Calu3 (cell line): Measurements from ENCODE around the gene RIF1. TPM values are rescaled to one million over a fixed set of nuclear protein-coding genes. Genes with fewer than 3 reads are reported as not detected.

Source experiments
- BruUV-seq: library from RNA; stranded (reverse); fragments of 400-500 nt; replicated peaks from 2 replicates; lab custom pipeline; 2021; lab: Mats Ljungman, UMichigan
- CTCF ChIA-PET: fragments of 300-600 bp; sonication (Branson Sonifier 250); formaldehyde crosslinking; loops from one replicate; lab custom pipeline; 2022; ENCODE audit warnings: antibody characterized with exemption; lab: Charles Lee
- DNase-seq: peaks from one replicate; pipeline ENCODE4 v3.0.0; 2022
- H3K27ac Mint-ChIP-seq: one replicate; pipeline ENCODE4 v1.8.0; 2022; ENCODE audit warnings: mixed read lengths; ENCODE audit not compliant: unreplicated experiment
- H3K27me3 Mint-ChIP-seq: one replicate; pipeline ENCODE4 v1.8.0; 2022; ENCODE audit warnings: mixed read lengths; ENCODE audit not compliant: unreplicated experiment
- H3K36me3 Mint-ChIP-seq: one replicate; pipeline ENCODE4 v1.8.0; 2022; ENCODE audit warnings: mild to moderate bottlenecking, moderate library complexity, mixed read lengths; ENCODE audit not compliant: insufficient read depth, unreplicated experiment
- H3K4me1 Mint-ChIP-seq: one replicate; pipeline ENCODE4 v1.8.0; 2022; ENCODE audit warnings: mild to moderate bottlenecking, low read depth, mixed read lengths; ENCODE audit not compliant: unreplicated experiment
- H3K4me3 Mint-ChIP-seq: one replicate; pipeline ENCODE4 v1.8.0; 2022; ENCODE audit warnings: mild to moderate bottlenecking, low read depth, moderate library complexity, mixed read lengths; ENCODE audit not compliant: unreplicated experiment
- H3K9me3 Mint-ChIP-seq: one replicate; pipeline ENCODE4 v1.8.0; 2022; ENCODE audit warnings: low read depth, mixed read lengths; ENCODE audit not compliant: unreplicated experiment
- CTCF ChIP-seq: fragments of 200-600 bp; IDR thresholded peaks from one replicate; pipeline ENCODE4 v1.8.0; 2022; ENCODE audit warnings: antibody characterized with exemption; ENCODE audit not compliant: unreplicated experiment
- intact Hi-C: fragments of 100-400 bp; cut with micrococcal nuclease; formaldehyde crosslinking; loops from one replicate; pipeline ENCODE4 v1.10.0; 2022; ENCODE audit not compliant: unreplicated experiment
- total RNA-seq: library from RNA; stranded (reverse); gene quantifications from 2 replicates; pipeline ENCODE4 v1.2.3, GENCODE V29; 2022

The RIF1 gene
- total RNA-seq, 1 experiment from 2014 or later = 78.1 TPM

DNA sequence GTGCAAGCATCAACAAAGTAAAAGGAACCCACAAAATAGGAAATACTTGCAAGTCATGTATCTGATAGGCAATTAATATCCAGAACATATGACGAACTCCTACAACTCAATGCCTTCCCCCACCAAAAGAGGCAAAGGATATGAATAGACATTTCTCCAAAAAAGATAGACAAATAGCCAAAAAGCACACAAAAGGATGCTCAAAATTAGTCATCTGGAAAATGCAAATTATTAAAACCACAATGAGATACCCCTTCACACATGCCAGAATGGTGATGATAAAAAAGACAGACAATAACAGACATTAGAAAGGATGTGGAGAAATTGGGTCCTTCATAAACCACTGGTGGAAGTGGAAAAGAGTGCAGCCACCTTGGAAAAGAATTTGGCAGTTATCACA lies 76.4 kb downstream of the RIF1 start:
- CTCF ChIA-PET = no interaction called here
- no peaks in the 10 kb centered on the region for H3K9me3 Mint-ChIP-seq
- no peak for DNase-seq
- BruUV-seq = no TSS peak
- no peaks in the 10 kb centered on the region for H3K27me3 Mint-ChIP-seq
- peaks cover 19% of the 10 kb centered on the region for H3K36me3 Mint-ChIP-seq
- H3K4me3 Mint-ChIP-seq = no peak overlapping the region
- H3K4me1 Mint-ChIP-seq = no peaks in the 10 kb centered on the region
- no peak overlapping the region for H3K27ac Mint-ChIP-seq
- intact Hi-C loops = no loop called here
- no peak for TF ChIP-seq CTCF

- TF ChIP-seq CTCF = no peak
- CTCF ChIA-PET = no interaction called here
- Mint-ChIP-seq H3K27ac (no peak overlapping the region), H3K4me1 (no peaks in the 10 kb centered on the region), H3K9me3 (no peaks in the 10 kb centered on the region), H3K27me3 (no peaks in the 10 kb centered on the region), H3K36me3 (peaks cover 10% of the 10 kb centered on the region), H3K4me3 (no peak overlapping the region)
- BruUV-seq = no TSS peak
- no peak for DNase-seq
- intact Hi-C loops = no loop called here
Observed at GRCh38 chr2:151490276-151490675, 80.6 kb downstream of the RIF1 start.

- no peaks in the 10 kb centered on the region for H3K9me3 Mint-ChIP-seq
- intact Hi-C loops = no loop called here
- H3K36me3 Mint-ChIP-seq = peaks cover 3% of the 10 kb centered on the region
- no peak for TF ChIP-seq CTCF
- H3K27me3 Mint-ChIP-seq = no peaks in the 10 kb centered on the region
- BruUV-seq = no TSS peak
- H3K4me1 Mint-ChIP-seq = no peaks in the 10 kb centered on the region
- CTCF ChIA-PET = no interaction called here
- no peak for DNase-seq
- H3K4me3 Mint-ChIP-seq = no peak overlapping the region
- no peak overlapping the region for H3K27ac Mint-ChIP-seq
Observed at GRCh38 chr2:151491496-151491895, 81.8 kb downstream of the RIF1 start.

GRCh38 chr2:151498178-151498577 lies 88.5 kb downstream of the RIF1 start:
- CTCF ChIA-PET = interaction anchor here (0.7 kb wide), 1 partner anchor 387 kb away, joined by 3 read pairs; no protein-coding TSS in a partner anchor
- DNase-seq = no peak
- intact Hi-C loops = no loop called here
- H3K27me3 Mint-ChIP-seq = no peaks in the 10 kb centered on the region
- BruUV-seq = no TSS peak
- no peaks in the 10 kb centered on the region for H3K36me3 Mint-ChIP-seq
- no peaks in the 10 kb centered on the region for H3K9me3 Mint-ChIP-seq
- H3K27ac Mint-ChIP-seq = no peak overlapping the region
- no peak overlapping the region for H3K4me3 Mint-ChIP-seq
- no peaks in the 10 kb centered on the region for H3K4me1 Mint-ChIP-seq
- no peak for TF ChIP-seq CTCF
